K562 (cell line): ENCODE data around the gene IQCN. TPM values are rescaled to one million over a fixed set of nuclear protein-coding genes. Genes with fewer than 3 reads are reported as not detected.
A peak's percentile ranks its signal among the peaks of the same experiment; 100 is the strongest.

Source experiments
- BACH1 ChIP-seq: fragments of 200-800 bp; sonication (Bioruptor generic); IDR thresholded peaks from 2 replicates; pipeline ENCODE4 v1.6.1; 2016; ENCODE audit warnings: missing genetic modification characterization, missing compliant biosample characterization
- CREB3L1 ChIP-seq: fragments of 450-650 bp; IDR thresholded peaks from 2 replicates; pipeline ENCODE4 v1.6.1; 2014; ENCODE audit warnings: low read depth, mild to moderate bottlenecking, moderate library complexity, borderline replicate concordance
- CSDE1 ChIP-seq, 2 experiments: fragments of 450-650 bp; IDR thresholded peaks; 2 replicates each; pipeline ENCODE4 v1.6.1; 2016; ENCODE audit warnings: mild to moderate bottlenecking in 1 of 2
- FOXP1 ChIP-seq: sonication (generic); formaldehyde crosslinking; IDR thresholded peaks from 2 replicates; pipeline ENCODE4 v1.8.0; 2022; ENCODE audit warnings: mild to moderate bottlenecking, missing genetic modification reagents
- ID3 ChIP-seq, 2 experiments: fragments of 250-450 bp in 1 of 2; fragments of 450-650 bp in 1 of 2; sonication (Bioruptor Pico) in 1 of 2; IDR thresholded peaks; 2 replicates each; pipeline versions ENCODE4 v1.6.1 to v1.8.0; 2016 to 2021; ENCODE audit warnings: mild to moderate bottlenecking in 2 of 2, moderate library complexity in 2 of 2, missing compliant biosample characterization in 1 of 2, missing genetic modification characterization in 1 of 2
- MECOM ChIP-seq: fragments of 250-450 bp; sonication (Bioruptor Pico); IDR thresholded peaks from 2 replicates; pipeline ENCODE4 v1.8.0; 2022; ENCODE audit warnings: inconsistent platforms
- NFIC ChIP-seq: fragments of 450-650 bp; IDR thresholded peaks from 2 replicates; pipeline ENCODE4 v1.6.1; 2017; ENCODE audit warnings: mild to moderate bottlenecking, inconsistent platforms
- NFXL1 ChIP-seq: fragments of 450-650 bp; formaldehyde crosslinking; IDR thresholded peaks from 2 replicates; pipeline ENCODE4 v1.4.0; 2021; ENCODE audit warnings: mild to moderate bottlenecking
- NR2F6 ChIP-seq: fragments of 450-650 bp; formaldehyde crosslinking; IDR thresholded peaks from 2 replicates; pipeline ENCODE4 v1.4.0; 2020; ENCODE audit warnings: mild to moderate bottlenecking
- NR3C1 ChIP-seq: sonication (generic); formaldehyde crosslinking; IDR thresholded peaks from 2 replicates; pipeline ENCODE4 v1.8.1; 2022; ENCODE audit warnings: missing genetic modification reagents
- SAFB2 ChIP-seq: fragments of 200-400 bp; formaldehyde crosslinking; IDR thresholded peaks from 2 replicates; pipeline ENCODE4 v1.6.1; 2018; ENCODE audit warnings: borderline replicate concordance, low read length, low read depth, moderate library complexity; ENCODE audit not compliant: severe bottlenecking
- SOX6 ChIP-seq: fragments of 450-650 bp; IDR thresholded peaks from 2 replicates; pipeline ENCODE4 v1.6.1; 2014; ENCODE audit warnings: mild to moderate bottlenecking
- THAP12 ChIP-seq: fragments of 250-450 bp; sonication (Bioruptor Pico); IDR thresholded peaks from 2 replicates; pipeline ENCODE4 v1.9.0; 2021; ENCODE audit warnings: mild to moderate bottlenecking, inconsistent platforms
- ZEB2 ChIP-seq: fragments of 450-650 bp; IDR thresholded peaks from 2 replicates; pipeline ENCODE4 v1.6.1; 2016
- polyA plus RNA-seq, 8 experiments: library from polyadenylated mRNA; depleted of rRNA in 4 of 8; stranded (reverse) in 5 of 8; unstranded in 3 of 8; fragments of >200 nt; fragmentation: Nextera tagmentation in 2 of 8; fragmentation: Illumina TruSeq in 1 of 8; extraction: Ambion mirVana in 2 of 8; extraction: Trizol in 1 of 8; gene quantifications; 2 replicates each; pipeline versions ENCODE4 v1.2.1 to v1.2.3, GENCODE V29; 2011 to 2014; ENCODE audit warnings: inconsistent platforms in 1 of 8, missing spikeins in 1 of 8
- total RNA-seq, 7 experiments: library from RNA; depleted of rRNA in 6 of 7; stranded (reverse); fragments of >200 nt in 6 of 7; fragmentation: Illumina TruSeq in 2 of 7; extraction: Trizol in 2 of 7; gene quantifications; 2 replicates each; pipeline versions ENCODE4 v1.2.1 to v1.2.3, GENCODE V29; 2011 to 2021; ENCODE audit warnings: low replicate concordance in 1 of 7
- TF ChIP-seq, protein P1 (sequence below): sonication (generic); formaldehyde crosslinking; IDR thresholded peaks from 2 replicates; pipeline ENCODE4 v1.4.0; 2020; ENCODE audit warnings: mild to moderate bottlenecking, missing genetic modification reagents
- TF ChIP-seq, protein P2 (sequence below): fragments of 250-450 bp; sonication (Bioruptor Pico); IDR thresholded peaks from 2 replicates; pipeline ENCODE4 v1.8.0; 2022; ENCODE audit warnings: moderate library complexity, mild to moderate bottlenecking, inconsistent platforms
- TF ChIP-seq, protein P3 (sequence below): fragments of 250-450 bp; sonication (Bioruptor Pico); IDR thresholded peaks from 2 replicates; pipeline ENCODE4 v1.5.0; 2021; ENCODE audit warnings: mild to moderate bottlenecking, moderate library complexity

IQCN gene
- total and polyA plus RNA-seq, 9 of the 15 experiments (the other 6 are each of a cell fraction or from before 2014, with no cell fraction given): 0.01 to 0.07 (median 0.04) TPM; not detected in 3

DNA sequence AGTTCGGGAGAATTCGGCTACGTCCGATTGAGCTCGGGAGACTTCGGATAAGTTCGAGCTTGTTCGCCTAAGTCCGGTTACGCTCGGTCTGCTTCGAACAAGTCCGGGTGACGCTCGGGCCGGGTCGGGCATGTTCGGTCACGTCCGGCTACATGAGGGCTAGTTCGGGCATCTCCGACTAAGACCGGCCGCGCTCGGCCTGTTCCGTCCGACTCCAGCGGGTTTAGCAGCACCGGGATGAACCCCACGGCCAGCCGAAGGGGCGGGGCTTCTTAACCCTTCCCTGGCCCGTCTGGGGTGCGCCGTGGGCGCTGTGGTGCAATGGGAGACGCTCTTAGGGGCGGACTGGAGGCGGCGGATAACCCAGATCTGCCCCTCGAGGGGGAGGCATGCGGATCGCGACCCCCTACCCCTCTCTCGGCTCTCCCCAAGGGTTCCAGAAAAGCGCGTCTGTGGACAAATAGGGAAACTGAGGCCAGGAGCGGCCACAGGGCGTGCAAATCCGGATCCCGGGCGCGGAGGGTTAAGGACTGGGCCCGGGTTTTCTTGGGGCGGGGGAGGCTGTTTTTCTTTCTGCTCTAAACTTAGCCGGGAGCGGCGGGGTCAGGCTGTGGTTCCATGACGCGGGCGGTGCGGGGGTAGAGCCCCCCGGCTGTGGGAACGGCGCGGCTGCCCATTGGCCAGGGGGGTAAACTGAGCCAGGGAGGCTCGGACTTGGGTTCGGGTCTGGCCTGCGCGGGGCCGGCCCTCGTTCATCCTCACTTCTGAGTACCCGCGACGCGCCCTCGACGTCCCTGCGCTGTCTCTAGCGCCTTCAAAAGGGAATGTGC is 49.5 kb downstream of the IQCN start (continued):
- no peak for TF ChIP-seq NR3C1 (CRISPR knock-in tag)
- no peak for TF ChIP-seq ID3 (CRISPR knock-in tag; IDR thresholded peaks at IDR 0.05)
- TF ChIP-seq ID3 (tag; IDR thresholded peaks at IDR 0.05): no peak
- TF ChIP-seq ZEB2: no peak
- TF ChIP-seq, protein P1, sequence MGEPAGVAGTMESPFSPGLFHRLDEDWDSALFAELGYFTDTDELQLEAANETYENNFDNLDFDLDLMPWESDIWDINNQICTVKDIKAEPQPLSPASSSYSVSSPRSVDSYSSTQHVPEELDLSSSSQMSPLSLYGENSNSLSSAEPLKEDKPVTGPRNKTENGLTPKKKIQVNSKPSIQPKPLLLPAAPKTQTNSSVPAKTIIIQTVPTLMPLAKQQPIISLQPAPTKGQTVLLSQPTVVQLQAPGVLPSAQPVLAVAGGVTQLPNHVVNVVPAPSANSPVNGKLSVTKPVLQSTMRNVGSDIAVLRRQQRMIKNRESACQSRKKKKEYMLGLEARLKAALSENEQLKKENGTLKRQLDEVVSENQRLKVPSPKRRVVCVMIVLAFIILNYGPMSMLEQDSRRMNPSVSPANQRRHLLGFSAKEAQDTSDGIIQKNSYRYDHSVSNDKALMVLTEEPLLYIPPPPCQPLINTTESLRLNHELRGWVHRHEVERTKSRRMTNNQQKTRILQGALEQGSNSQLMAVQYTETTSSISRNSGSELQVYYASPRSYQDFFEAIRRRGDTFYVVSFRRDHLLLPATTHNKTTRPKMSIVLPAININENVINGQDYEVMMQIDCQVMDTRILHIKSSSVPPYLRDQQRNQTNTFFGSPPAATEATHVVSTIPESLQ (CRISPR knock-in tag): no peak
- TF ChIP-seq NFIC: peak; percentile 56
- no peak; the same call in 1 of the 2 replicates for TF ChIP-seq FOXP1
- TF ChIP-seq CREB3L1: no peak
- TF ChIP-seq CSDE1 (IDR thresholded peaks at IDR 0.05): no peak
- TF ChIP-seq SOX6: no peak
- no peak for TF ChIP-seq BACH1 (tag)
- no peak for TF ChIP-seq NFXL1 (CRISPR knock-in tag)
- no peak for TF ChIP-seq MECOM (CRISPR knock-in tag)
- TF ChIP-seq, protein P2, sequence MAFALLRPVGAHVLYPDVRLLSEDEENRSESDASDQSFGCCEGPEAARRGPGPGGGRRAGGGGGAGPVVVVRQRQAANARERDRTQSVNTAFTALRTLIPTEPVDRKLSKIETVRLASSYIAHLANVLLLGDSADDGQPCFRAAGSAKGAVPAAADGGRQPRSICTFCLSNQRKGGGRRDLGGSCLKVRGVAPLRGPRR (CRISPR knock-in tag): no peak
- TF ChIP-seq, protein P3, sequence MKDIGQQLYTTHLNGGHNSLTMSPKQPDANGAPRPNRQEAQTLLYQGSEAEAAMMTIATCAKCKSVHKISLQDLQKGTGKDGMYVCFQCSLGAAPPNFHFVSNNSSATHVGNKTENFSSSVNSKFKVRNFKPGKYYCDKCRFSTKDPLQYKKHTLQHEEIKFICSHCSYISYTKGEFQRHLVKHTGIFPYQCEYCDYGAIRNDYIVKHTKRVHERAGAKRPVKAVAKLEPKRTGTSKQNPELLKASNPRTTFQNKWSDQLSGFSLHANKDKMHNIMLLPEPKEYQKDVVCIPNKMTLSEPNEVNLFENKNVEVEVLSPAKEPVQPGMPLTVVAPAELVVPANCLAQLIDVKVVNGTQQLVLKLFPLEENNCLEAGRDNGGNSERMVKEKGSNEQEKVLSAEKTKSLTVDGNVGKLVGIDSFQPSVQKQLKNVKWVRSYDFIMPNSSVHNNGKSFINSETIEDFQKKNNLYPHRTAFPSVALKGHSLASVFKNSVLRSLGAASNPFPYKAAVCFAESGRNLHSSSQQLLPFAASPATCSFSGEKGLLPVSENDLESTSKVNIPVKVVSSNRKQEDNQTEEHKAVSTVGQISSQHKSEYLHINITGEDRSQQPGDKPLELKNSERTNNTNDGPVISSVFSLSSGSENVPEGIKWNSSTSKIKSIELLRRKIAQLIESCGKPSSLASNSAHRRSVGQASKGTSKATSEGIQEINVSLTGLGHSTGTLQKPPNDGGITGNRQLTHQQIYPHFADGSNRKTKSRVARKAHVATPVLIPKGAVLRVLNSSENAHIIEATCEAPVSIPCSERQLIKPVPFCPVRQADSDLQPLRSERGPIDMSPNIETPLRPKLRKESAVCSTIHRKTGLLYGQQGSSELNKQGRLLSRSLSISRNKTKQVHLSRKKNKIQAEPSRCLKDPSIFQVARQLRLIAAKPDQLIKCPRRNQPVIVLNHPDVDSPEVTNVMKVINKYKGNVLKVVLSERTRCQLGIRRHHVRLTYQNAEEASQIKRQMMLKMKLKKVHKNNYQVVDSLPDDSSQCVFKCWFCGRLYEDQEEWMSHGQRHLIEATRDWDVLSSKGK: no peak
- no peak for TF ChIP-seq NR2F6
- TF ChIP-seq SAFB2: no peak
- TF ChIP-seq THAP12 (CRISPR knock-in tag): no peak
